Peyer's patch (tissue), 4 donors: Measurements from ENCODE around the gene BMS1. TPM values are rescaled to one million over a fixed set of nuclear protein-coding genes. Genes with fewer than 3 reads are reported as not detected.

Source experiments
- DNase-seq, 3 donors: peaks; one replicate each; pipeline ENCODE4 v3.0.0-alpha.2; 2017 to 2019
- H3K27ac ChIP-seq, 4 donors: fragments of 200-600 bp; sonication (generic); one replicate each; pipeline ENCODE4 v1.5.1; 2016 to 2019
- H3K27me3 ChIP-seq, 2 donors: fragments of 200-600 bp; sonication (generic); one replicate each; pipeline ENCODE4 v1.5.1; 2019
- H3K36me3 ChIP-seq, 3 donors: fragments of 200-600 bp; sonication (generic); one replicate each; pipeline ENCODE4 v1.5.1; 2016 to 2019
- H3K4me1 ChIP-seq, 4 donors: fragments of 200-600 bp; sonication (generic); one replicate each; pipeline ENCODE4 v1.5.1; 2016 to 2019
- H3K4me3 ChIP-seq, 4 donors: fragments of 200-600 bp; sonication (generic); 1 replicate in 3 of 4; 2 replicates in 1 of 4; pipeline ENCODE4 v1.5.1; 2016 to 2019; ENCODE audit warnings: mild to moderate bottlenecking in 1 of 4
- H3K9me3 ChIP-seq, 4 donors: fragments of 200-600 bp; sonication (generic); one replicate each; pipeline ENCODE4 v1.5.1; 2016 to 2019; ENCODE audit warnings: mild to moderate bottlenecking in 1 of 4
- CTCF ChIP-seq, 6 experiments: fragments of 450-650 bp in 4 of 6; fragments of 200-600 bp in 2 of 6; sonication (generic) in 1 of 6; IDR thresholded peaks; one replicate each; pipeline ENCODE4 v1.5.1; 2017 to 2019; ENCODE audit warnings: antibody characterized with exemption in 6 of 6, mild to moderate bottlenecking in 3 of 6, moderate library complexity in 1 of 6
- POLR2A ChIP-seq, 2 donors: fragments of 450-650 bp; IDR thresholded peaks; one replicate each; pipeline ENCODE4 v1.5.1; 2017; ENCODE audit warnings: antibody characterized with exemption in 2 of 2, mild to moderate bottlenecking in 2 of 2, moderate library complexity in 2 of 2
- total RNA-seq, 4 donors: library from RNA; depleted of rRNA; stranded (reverse); fragments of >200 nt; gene quantifications; one replicate each; pipeline ENCODE4 v1.1.0, GENCODE V29; 2016

Gene BMS1
- total RNA-seq, 4 donors from 2014 or later = 9.6 to 23.9 (median 11.6) TPM

- Histone ChIP-seq H3K9me3 (peaks cover 0 to 6% (median 0%) of the 10 kb centered on the region in 4 donors), H3K36me3 (no peaks in the 10 kb centered on the region), H3K4me1 (peaks cover 0 to 2% (median 0%) of the 10 kb centered on the region in 4 donors), H3K27me3 (no peaks in the 10 kb centered on the region), H3K27ac (no peak overlapping the region), H3K4me3 (no peak overlapping the region)
- TF ChIP-seq POLR2A (IDR thresholded peaks at IDR 0.05) (no peak), CTCF (IDR thresholded peaks at IDR 0.05) (no peak)
- no peak for DNase-seq
These were observed 5.9 kb upstream of the BMS1 start for GRCh38 chr10:42776681-42777080.

- Histone ChIP-seq H3K27me3 (no peaks in the 10 kb centered on the region), H3K9me3 (no peaks in the 10 kb centered on the region), H3K4me3 (no peak overlapping the region), H3K36me3 (peaks cover 0 to 1% (median 0%) of the 10 kb centered on the region in 3 donors), H3K4me1 (peaks cover 0 to 6% (median 2%) of the 10 kb centered on the region in 4 donors), H3K27ac (no peak overlapping the region)
- DNase-seq = no peak
- TF ChIP-seq POLR2A (IDR thresholded peaks at IDR 0.05) (no peak), CTCF (IDR thresholded peaks at IDR 0.05) (no peak)
These were observed 2.1 kb upstream of the BMS1 start for GRCh38 chr10:42780456-42780855.

GRCh38 chr10:42781893-42782445 lies 626 bp upstream of the BMS1 start:
- peaks cover 0 to 15% (median 0%) of the 10 kb centered on the region in 3 donors for H3K36me3 ChIP-seq
- no peaks in the 10 kb centered on the region for H3K27me3 ChIP-seq
- DNase-seq = peak in 2 of 3 donors; percentile 57 to 58
- peak overlapping the region; percentile 87 to 95 (median 90) for H3K27ac ChIP-seq
- no peaks in the 10 kb centered on the region for H3K9me3 ChIP-seq
- no peak for TF ChIP-seq POLR2A (IDR thresholded peaks at IDR 0.05)
- TF ChIP-seq CTCF (IDR thresholded peaks at IDR 0.05) = no peak
- peak overlapping the region; percentile 77 to 89 (median 79) for H3K4me3 ChIP-seq
- peaks cover 0 to 6% (median 2%) of the 10 kb centered on the region in 4 donors for H3K4me1 ChIP-seq

GRCh38 chr10:42783181-42783549 lies 570 bp downstream of the BMS1 start:
- Histone ChIP-seq H3K27me3 (no peaks in the 10 kb centered on the region), H3K4me3 (peak overlapping the region; percentile 77 to 89 (median 79)), H3K36me3 (peaks cover 0 to 22% (median 0%) of the 10 kb centered on the region in 3 donors), H3K27ac (peak overlapping the region; percentile 87 to 95 (median 90)), H3K9me3 (no peaks in the 10 kb centered on the region), H3K4me1 (peaks cover 0 to 6% (median 2%) of the 10 kb centered on the region in 4 donors)
- TF ChIP-seq POLR2A (IDR thresholded peaks at IDR 0.05) (no peak), CTCF (IDR thresholded peaks at IDR 0.05) (no peak)
- peak in 1 of 3 donors; percentile 49 for DNase-seq

GRCh38 chr10:42785759-42786158 lies 3.2 kb downstream of the BMS1 start:
- Histone ChIP-seq H3K4me3 (no peak overlapping the region), H3K27me3 (no peaks in the 10 kb centered on the region), H3K27ac (no peak overlapping the region), H3K36me3 (peaks cover 0 to 48% (median 0%) of the 10 kb centered on the region in 3 donors), H3K9me3 (no peaks in the 10 kb centered on the region), H3K4me1 (peaks cover 0 to 6% (median 2%) of the 10 kb centered on the region in 4 donors)
- no peak for DNase-seq
- TF ChIP-seq POLR2A (IDR thresholded peaks at IDR 0.05) (no peak), CTCF (IDR thresholded peaks at IDR 0.05) (no peak)
